Smooth muscle cell of the brain vasculature (primary cell): ENCODE results near the gene YY2.
"Not testable (repeated sequence)": the region's sequence is repeated elsewhere in the genome, so short reads cannot be mapped to it uniquely, and the experiment has no call there.

Experiments
- DNase-seq: peaks from one replicate; pipeline ENCODE4 v3.0.0-alpha.2; 2012; ENCODE audit warnings: low read depth, low spot score

The YY2 gene

DNA sequence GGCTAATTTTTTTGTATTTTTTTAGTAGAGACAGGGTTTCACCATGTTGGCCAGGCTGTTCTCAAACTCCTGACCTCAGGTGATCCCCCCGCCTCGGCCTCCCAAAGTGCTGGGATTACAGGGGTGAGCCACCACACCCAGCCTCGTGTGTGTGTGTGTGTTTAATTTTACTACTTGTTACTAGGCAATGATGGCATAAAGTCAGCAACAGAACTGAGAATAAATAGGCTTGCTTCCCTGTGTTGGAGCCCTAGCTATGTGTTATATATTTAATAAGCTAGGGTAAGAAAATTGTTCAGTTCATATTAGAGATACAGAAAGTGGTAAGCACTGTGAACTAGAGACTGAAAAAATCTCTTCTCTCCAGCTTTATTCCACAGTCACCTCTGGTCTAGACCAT, 18.4 kb downstream of the YY2 start:
- DNase-seq, result not testable (repeated sequence)

DNA sequence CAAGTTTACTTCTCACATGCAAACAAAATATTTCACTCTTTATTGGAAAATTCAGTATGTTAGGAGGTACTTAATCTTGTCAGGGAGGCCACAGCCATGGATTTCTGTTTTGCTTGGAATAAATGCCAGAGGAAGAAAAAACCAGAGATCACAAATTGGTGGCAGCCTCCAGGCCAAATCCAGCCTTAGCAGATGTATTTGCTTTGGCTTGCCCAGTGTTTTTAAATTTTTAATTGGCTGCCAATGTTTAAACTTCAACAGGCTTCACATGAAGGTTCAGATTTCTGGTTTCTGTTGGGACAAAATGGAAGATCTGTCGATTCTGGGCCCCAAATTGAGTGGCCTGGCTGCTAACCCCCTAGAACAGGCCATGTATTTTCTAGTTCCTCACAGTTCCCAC, 19.2 kb downstream of the YY2 start:
- no peak for DNase-seq

DNA sequence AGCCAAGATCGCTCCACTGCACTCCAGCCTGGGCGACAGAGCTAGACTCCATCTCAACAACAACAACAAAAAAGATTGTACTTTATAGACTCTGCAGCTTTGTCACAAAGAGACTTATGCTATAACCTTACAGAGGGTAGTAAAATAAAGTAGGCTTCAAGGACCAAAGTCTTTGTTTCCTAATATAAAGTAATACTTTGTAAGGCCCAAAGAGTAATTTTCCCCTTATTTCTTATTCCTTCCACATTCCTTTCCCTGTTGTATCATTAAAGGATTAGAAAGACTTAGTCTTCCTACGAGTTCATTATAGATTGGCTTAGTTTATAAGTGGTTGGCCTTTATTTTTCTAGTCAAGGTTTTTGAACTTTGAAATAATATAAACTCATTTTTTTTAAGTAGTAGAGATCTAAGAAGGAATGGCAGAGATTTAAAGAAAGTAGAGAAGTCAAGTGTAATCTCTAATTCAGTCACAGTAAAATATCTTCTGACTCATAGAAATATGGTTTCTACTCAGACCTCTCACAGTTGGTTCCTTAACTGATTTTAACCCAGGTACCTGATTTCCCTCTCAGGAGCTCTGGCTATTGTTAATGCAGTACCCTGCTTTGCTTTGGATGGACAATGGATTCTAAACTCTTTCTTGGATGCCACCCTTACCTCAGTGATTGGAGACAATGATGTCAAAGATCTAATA, 26.2 kb downstream of the YY2 start:
- DNase-seq, result no peak

DNA sequence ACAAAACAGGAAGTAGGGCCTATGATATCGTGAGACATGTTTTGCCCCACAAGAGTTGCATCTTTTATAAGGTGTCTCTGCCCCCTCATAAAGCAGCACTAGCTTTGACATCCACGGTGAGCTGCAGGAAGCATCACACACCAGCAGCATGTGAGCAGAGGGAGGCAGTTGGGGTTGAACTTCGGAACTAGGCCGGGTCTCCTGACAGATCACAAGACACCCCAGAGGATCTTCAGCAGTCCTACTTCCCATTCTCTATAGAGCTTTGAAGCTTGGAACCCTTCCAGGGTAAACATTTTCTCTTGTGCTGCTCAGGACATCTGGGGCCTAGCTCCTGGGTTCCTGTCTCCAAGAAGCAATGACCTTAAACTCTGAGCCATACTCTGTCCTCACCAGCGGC, 27.5 kb downstream of the YY2 start:
- peak; percentile 36 for DNase-seq

DNA sequence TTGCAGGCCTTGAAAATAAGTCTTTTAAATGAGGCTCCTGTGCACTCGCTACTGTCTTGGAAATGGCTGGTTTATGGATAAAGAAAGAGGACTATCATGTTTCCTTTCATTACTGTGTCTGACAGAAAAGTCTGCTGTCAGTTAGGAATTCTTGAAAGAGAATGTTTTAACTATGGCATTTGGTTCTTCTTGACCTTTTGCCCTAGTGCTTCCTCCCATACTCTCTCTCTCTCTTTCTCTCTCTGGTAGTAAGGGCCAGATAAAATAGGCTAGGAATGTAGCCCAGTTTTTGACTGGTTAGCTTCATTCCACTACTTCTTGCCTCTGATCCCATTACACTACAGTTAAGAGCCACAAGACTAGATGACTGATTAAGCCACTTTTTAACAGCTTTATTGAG, 29.8 kb downstream of the YY2 start:
- DNase-seq, result no peak

DNA sequence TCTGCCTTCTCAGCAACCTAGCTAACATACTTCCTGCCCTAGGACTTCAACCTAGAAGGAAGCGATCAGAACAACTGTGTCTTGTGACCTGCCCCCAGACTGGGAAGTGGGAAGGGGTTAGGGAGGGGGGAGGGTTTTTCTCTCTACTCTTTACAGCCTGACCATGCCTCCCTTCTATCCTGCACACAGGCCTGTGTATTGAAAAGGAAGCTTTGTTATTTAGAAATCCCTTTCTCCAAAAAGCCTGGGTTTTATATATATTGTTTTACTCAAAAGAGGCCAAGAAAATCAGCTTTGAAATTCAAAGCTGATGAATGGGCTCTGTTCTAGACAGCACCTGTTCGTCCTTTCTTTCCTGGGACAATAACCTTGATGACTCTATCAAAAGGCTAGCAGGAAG, 49.5 kb downstream of the YY2 start:
- no peak for DNase-seq

DNA sequence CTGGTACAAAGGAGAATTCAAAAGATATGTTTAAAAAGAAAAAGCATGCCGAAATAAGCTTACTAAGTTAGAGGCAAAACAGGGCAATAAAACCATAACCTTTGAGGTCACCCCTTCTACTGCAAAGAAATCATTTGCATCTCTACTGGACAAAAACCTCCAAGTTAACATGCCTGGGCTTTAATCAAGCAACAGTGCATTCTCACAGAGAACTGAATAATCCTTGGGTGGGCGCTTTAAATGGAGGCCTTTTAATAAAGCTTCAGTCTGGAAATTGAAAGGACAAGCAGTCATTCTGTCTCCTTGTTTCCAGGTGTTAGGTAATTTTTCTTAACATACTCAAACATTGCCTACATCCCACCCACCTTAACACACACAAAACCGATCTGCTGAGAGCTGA, 50.2 kb downstream of the YY2 start:
- DNase-seq, result no peak

DNA sequence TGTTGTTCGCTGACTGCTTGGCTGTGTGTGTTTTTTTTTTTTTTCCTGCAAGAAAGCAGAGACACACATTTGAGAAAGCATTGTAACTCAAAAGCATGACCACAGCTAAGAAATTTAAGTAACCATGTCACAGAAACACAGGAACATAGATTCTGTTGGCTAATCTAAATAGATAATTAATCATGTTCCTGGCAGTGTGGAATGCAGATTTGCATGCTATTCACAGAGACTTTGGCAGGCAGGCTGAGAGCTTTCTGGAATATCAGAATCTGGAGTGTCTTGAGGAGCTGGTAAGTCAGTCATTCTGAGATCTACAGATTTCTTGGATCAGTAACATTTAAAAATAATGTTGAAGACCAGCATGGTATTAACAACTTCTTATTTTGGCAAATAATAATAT, 51.5 kb downstream of the YY2 start:
- no peak for DNase-seq
